ENCODE results near the gene BRF1.
"Not testable (repeated sequence)": the region's sequence is repeated elsewhere in the genome, so short reads cannot be mapped to it uniquely, and the experiment has no call there.

Gene BRF1

DNA sequence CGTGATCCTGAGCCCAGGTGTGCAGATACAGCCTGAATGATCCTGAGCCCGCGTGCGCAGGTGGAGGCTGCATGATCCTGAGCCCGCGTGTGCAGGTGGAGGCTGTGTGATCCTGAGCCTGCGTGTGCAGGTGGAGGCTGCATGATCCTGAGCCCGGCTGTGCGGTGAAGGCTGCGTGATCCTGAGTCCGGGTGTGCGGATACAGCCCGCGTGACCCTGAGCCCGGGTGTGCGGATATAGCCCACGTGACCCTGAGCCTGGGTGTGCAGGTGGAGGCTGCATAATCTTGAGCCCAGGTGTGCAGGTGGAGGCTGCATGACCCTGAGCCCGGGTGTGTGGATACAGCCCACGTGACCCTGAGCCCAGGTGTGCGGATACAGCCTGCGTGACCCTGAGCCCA, 20.3 kb downstream of the BRF1 start:
- WGBS = 97% methylated on average over 21 of the region's 21 CpGs
- no peak overlapping the region for H3K27ac ChIP-seq (ENCODE audit: low read length, poor library complexity, severe bottlenecking)

GRCh38 chr14:105279642-105280361, 21.0 kb downstream of the BRF1 start:
- Histone ChIP-seq H2BK5ac (ENCODE audit: low read depth, low read length, poor library complexity, severe bottlenecking) (no peak overlapping the region), H3K18ac (ENCODE audit: low read depth in 1 of 2, low read length in 2 of 2) (no peak overlapping the region), H3K9me3 (ENCODE audit: control insufficient read depth, low read length) (no peaks in the 10 kb centered on the region), H3K4me3 (ENCODE audit: insufficient read depth in 1 of 2, low read depth in 1 of 2, low read length in 2 of 2) (no peak overlapping the region), H3K4ac (ENCODE audit: low read depth in 1 of 2, low read length in 2 of 2) (no peak overlapping the region), H2BK120ac (ENCODE audit: low read depth, low read length) (no peak overlapping the region), H3K27me3 (ENCODE audit: control insufficient read depth in 1 of 2, insufficient read depth in 1 of 2, low read length in 2 of 2) (no peaks in the 10 kb centered on the region), H3K23ac (ENCODE audit: low read length in 2 of 2) (no peak overlapping the region), H2BK15ac (ENCODE audit: low read depth, poor library complexity, severe bottlenecking) (no peak overlapping the region), H3K4me2 (ENCODE audit: low read length, poor library complexity, severe bottlenecking) (no peak overlapping the region), H3K9ac (ENCODE audit: low read length) (no peak overlapping the region), H3K14ac (ENCODE audit: low read length in 2 of 2) (no peak overlapping the region), H2AFZ (ENCODE audit: low read depth, low read length) (no peak overlapping the region), H3K27ac (ENCODE audit: low read length, poor library complexity, severe bottlenecking) (no peak overlapping the region), H4K91ac (ENCODE audit: low read length) (no peak overlapping the region), H3K36me3 (ENCODE audit: control insufficient read depth in 1 of 2, insufficient read depth in 2 of 2, low read depth in 1 of 2, low read length in 2 of 2) (peaks cover 8 to 29% of the 10 kb centered on the region in 2 experiments), H2BK12ac (ENCODE audit: low read length in 2 of 2) (no peak overlapping the region), H3K79me1 (replicated peaks; ENCODE audit: low read length, poor library complexity, severe bottlenecking) (peaks cover 38% of the 10 kb centered on the region), H4K8ac (ENCODE audit: low read length) (no peak overlapping the region), H2AK5ac (ENCODE audit: low read length, severe bottlenecking) (no peak overlapping the region), H3K4me1 (ENCODE audit: control insufficient read depth, insufficient read depth, low read depth, low read length) (peaks cover 17% of the 10 kb centered on the region)
- no peak for DNase-seq
- 96% methylated on average over 18 of the region's 18 CpGs for WGBS

More for the DNA sequence above, 20.3 kb downstream of the BRF1 start:
- no peak for DNase-seq
- Histone ChIP-seq H3K4me1 (ENCODE audit: control insufficient read depth, insufficient read depth, low read depth, low read length) (peaks cover 10% of the 10 kb centered on the region), H3K27me3 (ENCODE audit: control insufficient read depth in 1 of 2, insufficient read depth in 1 of 2, low read length in 2 of 2) (no peaks in the 10 kb centered on the region), H2AFZ (ENCODE audit: low read depth, low read length) (no peak overlapping the region), H3K23ac (ENCODE audit: low read length in 2 of 2) (no peak overlapping the region), H3K14ac (ENCODE audit: low read length in 2 of 2) (no peak overlapping the region), H4K8ac (ENCODE audit: low read length) (no peak overlapping the region), H3K9ac (ENCODE audit: low read length) (no peak overlapping the region), H2BK12ac (ENCODE audit: low read length in 2 of 2) (no peak overlapping the region), H2BK120ac (ENCODE audit: low read depth, low read length) (no peak overlapping the region), H3K4me2 (ENCODE audit: low read length, poor library complexity, severe bottlenecking) (no peak overlapping the region), H3K9me3 (ENCODE audit: control insufficient read depth, low read length) (no peaks in the 10 kb centered on the region), H2BK15ac (ENCODE audit: low read depth, poor library complexity, severe bottlenecking) (no peak overlapping the region), H3K4ac (ENCODE audit: low read depth in 1 of 2, low read length in 2 of 2) (no peak overlapping the region), H3K18ac (ENCODE audit: low read depth in 1 of 2, low read length in 2 of 2) (no peak overlapping the region), H3K4me3 (ENCODE audit: insufficient read depth in 1 of 2, low read depth in 1 of 2, low read length in 2 of 2) (no peak overlapping the region), H3K79me1 (replicated peaks; ENCODE audit: low read length, poor library complexity, severe bottlenecking) (peaks cover 43% of the 10 kb centered on the region), H3K36me3 (ENCODE audit: control insufficient read depth in 1 of 2, insufficient read depth in 2 of 2, low read depth in 1 of 2, low read length in 2 of 2) (peaks cover 13 to 26% of the 10 kb centered on the region in 2 experiments), H2BK5ac (ENCODE audit: low read depth, low read length, poor library complexity, severe bottlenecking) (no peak overlapping the region), H4K91ac (ENCODE audit: low read length) (no peak overlapping the region), H2AK5ac (ENCODE audit: low read length, severe bottlenecking) (no peak overlapping the region)

DNA sequence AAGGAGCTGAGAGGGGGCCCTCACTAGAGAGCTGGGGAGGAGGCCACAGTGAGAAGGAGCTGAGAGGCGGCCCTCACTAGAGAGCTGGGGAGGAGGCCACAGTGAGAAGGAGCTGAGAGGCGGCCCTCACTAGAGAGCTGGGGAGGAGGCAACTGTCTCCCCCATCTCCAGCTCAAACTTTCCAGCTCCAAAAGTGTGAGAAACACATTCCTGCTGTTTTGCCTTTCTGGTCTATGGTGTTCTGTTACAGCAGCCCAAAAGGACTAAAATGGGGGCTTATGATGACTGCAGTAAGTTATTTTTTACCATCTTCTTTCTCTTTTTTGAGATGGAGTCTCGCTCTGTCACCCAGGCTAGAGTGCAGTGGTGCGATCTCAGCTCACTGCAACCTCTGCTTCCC, 23.4 kb downstream of the BRF1 start:
- H3K4ac ChIP-seq (ENCODE audit: low read depth in 1 of 2, low read length in 2 of 2); H2BK5ac ChIP-seq (ENCODE audit: low read depth, low read length, poor library complexity, severe bottlenecking); H3K27me3 ChIP-seq (ENCODE audit: control insufficient read depth in 1 of 2, insufficient read depth in 1 of 2, low read length in 2 of 2); H3K23ac ChIP-seq (ENCODE audit: low read length in 2 of 2); H2BK120ac ChIP-seq (ENCODE audit: low read depth, low read length); H2BK12ac ChIP-seq (ENCODE audit: low read length in 2 of 2); H3K9me3 ChIP-seq (ENCODE audit: control insufficient read depth, low read length); H3K14ac ChIP-seq (ENCODE audit: low read length in 2 of 2); H3K18ac ChIP-seq (ENCODE audit: low read depth in 1 of 2, low read length in 2 of 2); H3K4me2 ChIP-seq (ENCODE audit: low read length, poor library complexity, severe bottlenecking); H2AFZ ChIP-seq (ENCODE audit: low read depth, low read length); H4K8ac ChIP-seq (ENCODE audit: low read length); H4K91ac ChIP-seq (ENCODE audit: low read length); H3K4me3 ChIP-seq (ENCODE audit: insufficient read depth in 1 of 2, low read depth in 1 of 2, low read length in 2 of 2); H2AK5ac ChIP-seq (ENCODE audit: low read length, severe bottlenecking); H3K27ac ChIP-seq (ENCODE audit: low read length, poor library complexity, severe bottlenecking); H2BK15ac ChIP-seq (ENCODE audit: low read depth, poor library complexity, severe bottlenecking): not testable (repeated sequence)
- peaks cover 8 to 16% of the 10 kb centered on the region in 2 experiments for H3K36me3 ChIP-seq (ENCODE audit: control insufficient read depth in 1 of 2, insufficient read depth in 2 of 2, low read depth in 1 of 2, low read length in 2 of 2)
- peak overlapping the region; percentile 61 for H3K9ac ChIP-seq (ENCODE audit: low read length)
- WGBS = 83% methylated on average over 2 of the region's 4 CpGs
- peaks cover 22% of the 10 kb centered on the region for H3K4me1 ChIP-seq (ENCODE audit: control insufficient read depth, insufficient read depth, low read depth, low read length)
- H3K79me1 ChIP-seq (replicated peaks; ENCODE audit: low read length, poor library complexity, severe bottlenecking) = peaks cover 31% of the 10 kb centered on the region
- DNase-seq = peak; percentile 23

DNA sequence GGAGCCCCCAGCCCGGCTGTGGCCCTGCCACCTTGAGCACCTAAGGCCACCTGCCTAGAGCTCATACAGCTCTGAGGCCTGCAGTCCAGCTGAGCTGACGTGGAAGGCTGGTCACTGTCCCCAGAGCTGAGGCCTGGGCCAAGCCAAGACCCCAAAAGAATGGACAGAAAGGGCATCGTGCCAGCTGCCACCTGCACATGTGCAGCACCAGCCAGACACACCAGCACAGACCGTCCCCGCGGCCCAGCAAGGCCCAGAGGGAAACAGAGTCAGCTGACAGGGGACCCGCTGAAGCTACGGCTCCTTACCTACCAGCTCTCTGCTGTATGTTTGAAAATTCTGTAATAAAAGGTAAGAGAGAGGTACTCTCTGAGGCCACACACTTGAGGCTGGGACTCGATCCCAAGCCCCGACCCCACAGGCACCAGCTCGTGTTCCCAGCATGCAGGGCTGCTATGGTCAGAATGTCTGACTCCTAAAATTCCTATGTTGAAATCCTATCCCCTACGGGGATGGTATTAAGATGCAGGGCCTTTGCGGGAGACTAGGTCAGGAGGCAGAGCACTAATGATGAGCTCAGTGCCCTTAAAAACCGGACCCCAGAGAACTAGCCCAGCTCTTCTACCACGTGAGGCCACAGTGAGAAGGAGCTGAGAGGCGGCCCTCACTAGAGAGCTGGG, 25.4 kb downstream of the BRF1 start:
- no peak overlapping the region for H3K4ac ChIP-seq (ENCODE audit: low read depth in 1 of 2, low read length in 2 of 2)
- peak; percentile 61 for DNase-seq

More for the DNA sequence above, 25.4 kb downstream of the BRF1 start:
- peak overlapping the region; percentile 5 for H4K91ac ChIP-seq (ENCODE audit: low read length)
- peaks cover 19% of the 10 kb centered on the region for H3K4me1 ChIP-seq (ENCODE audit: control insufficient read depth, insufficient read depth, low read depth, low read length)
- 92% methylated on average over 13 of the region's 16 CpGs for WGBS
- H3K79me1 ChIP-seq (replicated peaks; ENCODE audit: low read length, poor library complexity, severe bottlenecking) = peaks cover 31% of the 10 kb centered on the region
- H3K18ac ChIP-seq (ENCODE audit: low read depth in 1 of 2, low read length in 2 of 2) = peak overlapping the region in 1 of 2 experiments; percentile 50
- H3K27me3 ChIP-seq (ENCODE audit: control insufficient read depth in 1 of 2, insufficient read depth in 1 of 2, low read length in 2 of 2) = no peaks in the 10 kb centered on the region
- no peak overlapping the region for H2BK12ac ChIP-seq (ENCODE audit: low read length in 2 of 2)
- H3K9me3 ChIP-seq (ENCODE audit: control insufficient read depth, low read length) = no peaks in the 10 kb centered on the region
- H2BK5ac ChIP-seq (ENCODE audit: low read depth, low read length, poor library complexity, severe bottlenecking) = no peak overlapping the region
- peak overlapping the region in 1 of 2 experiments; percentile 35 for H3K4me3 ChIP-seq (ENCODE audit: insufficient read depth in 1 of 2, low read depth in 1 of 2, low read length in 2 of 2)
- H3K14ac ChIP-seq (ENCODE audit: low read length in 2 of 2) = no peak overlapping the region
- peaks cover 5 to 18% of the 10 kb centered on the region in 2 experiments for H3K36me3 ChIP-seq (ENCODE audit: control insufficient read depth in 1 of 2, insufficient read depth in 2 of 2, low read depth in 1 of 2, low read length in 2 of 2)
- H4K8ac ChIP-seq (ENCODE audit: low read length) = peak overlapping the region; percentile 21
- no peak overlapping the region for H2BK120ac ChIP-seq (ENCODE audit: low read depth, low read length)
- H3K9ac ChIP-seq (ENCODE audit: low read length) = peak overlapping the region; percentile 70
- H3K23ac ChIP-seq (ENCODE audit: low read length in 2 of 2) = no peak overlapping the region
- H2AK5ac ChIP-seq (ENCODE audit: low read length, severe bottlenecking) = peak overlapping the region; percentile 38
- H3K4me2 ChIP-seq (ENCODE audit: low read length, poor library complexity, severe bottlenecking) = no peak overlapping the region
- H2AFZ ChIP-seq (ENCODE audit: low read depth, low read length) = no peak overlapping the region
- H2BK15ac ChIP-seq (ENCODE audit: low read depth, poor library complexity, severe bottlenecking) = no peak overlapping the region
- no peak overlapping the region for H3K27ac ChIP-seq (ENCODE audit: low read length, poor library complexity, severe bottlenecking)

All from mesenchymal stem cell (in vitro differentiated cells and primary cell).